ENCODE measurements around the gene DMRT1.
A peak's percentile ranks its signal among the peaks of the same experiment; 100 is the strongest.
"Not testable (repeated sequence)": the region's sequence is repeated elsewhere in the genome, so short reads cannot be mapped to it uniquely, and the experiment has no call there.

Gene DMRT1

GRCh38 chr9:860706-861105, 19.2 kb downstream of the DMRT1 start:
- TF ChIP-seq CTCF (IDR thresholded peaks at IDR 0.05; ENCODE audit: extremely low read depth, missing control alignments) = no peak

GRCh38 chr9:861525-861924, 20.0 kb downstream of the DMRT1 start:
- not testable (repeated sequence) for DNase-seq (ENCODE audit: low spot score)

More at GRCh38 chr9:860706-861105, 19.2 kb downstream of the DMRT1 start:
- DNase-seq (ENCODE audit: low spot score) = no peak

GRCh38 chr9:875119-875962, 33.8 kb downstream of the DMRT1 start:
- DNase-seq (ENCODE audit: low spot score) = no peak
- no peak for TF ChIP-seq CTCF (IDR thresholded peaks at IDR 0.05; ENCODE audit: extremely low read depth, missing control alignments)

GRCh38 chr9:876425-876824, 34.9 kb downstream of the DMRT1 start:
- no peak for DNase-seq (ENCODE audit: low spot score)
- no peak for TF ChIP-seq CTCF (IDR thresholded peaks at IDR 0.05; ENCODE audit: extremely low read depth, missing control alignments)

- TF ChIP-seq CTCF (IDR thresholded peaks at IDR 0.05; ENCODE audit: extremely low read depth, missing control alignments) = no peak
- DNase-seq (ENCODE audit: low spot score) = no peak
These were observed 36.7 kb downstream of the DMRT1 start for GRCh38 chr9:878239-878638.

- DNase-seq (ENCODE audit: low spot score) = peak; percentile 34
- no peak for TF ChIP-seq CTCF (IDR thresholded peaks at IDR 0.05; ENCODE audit: extremely low read depth, missing control alignments)
These were observed 39.2 kb downstream of the DMRT1 start for GRCh38 chr9:880725-881124.

GRCh38 chr9:882416-882924, 41.0 kb downstream of the DMRT1 start:
- TF ChIP-seq CTCF (IDR thresholded peaks at IDR 0.05; ENCODE audit: extremely low read depth, missing control alignments) = no peak
- DNase-seq (ENCODE audit: low spot score) = no peak

GRCh38 chr9:883011-883410, 41.5 kb downstream of the DMRT1 start:
- DNase-seq (ENCODE audit: low spot score) = no peak
- no peak for TF ChIP-seq CTCF (IDR thresholded peaks at IDR 0.05; ENCODE audit: extremely low read depth, missing control alignments)
